HCT116 (cell line): Measurements from ENCODE around the gene KCNMB2. TPM values are rescaled to one million over a fixed set of nuclear protein-coding genes. Genes with fewer than 3 reads are reported as not detected.

Experiments used
- ATAC-seq: fragments of 200-7000 bp; cut with Tn5 transposase; 2 replicates; pipeline ENCODE4 v1.9.1; 2020; ENCODE audit warnings: mild to moderate bottlenecking, moderate library complexity
- BruUV-seq: library from RNA; stranded (reverse); fragments of 400-500 nt; replicated peaks from 2 replicates; lab custom pipeline; 2021; lab: Mats Ljungman, UMichigan
- CTCF ChIA-PET: fragments of 300-600 bp; sonication (Branson Sonifier 250); formaldehyde crosslinking; loops from one replicate; lab custom pipeline; 2021; ENCODE audit warnings: antibody characterized with exemption; lab: Charles Lee
- POLR2A ChIA-PET: fragments of 300-600, 350-600 bp; sonication (Branson Sonifier 250); formaldehyde crosslinking; loops from one replicate; lab custom pipeline; 2021; ENCODE audit warnings: antibody characterized with exemption; lab: Charles Lee
- RAD21 ChIA-PET, 2 experiments: fragments of 300-600 bp; sonication (Branson Sonifier 250); formaldehyde crosslinking; loops; one replicate each; lab custom pipeline; 2023; ENCODE audit warnings: low total read pairs in 2 of 2; ENCODE audit not compliant: uncharacterized antibody in 2 of 2, unreplicated experiment in 2 of 2, low non-redundant PET in 1 of 2; lab: Charles Lee
- DNase-seq: peaks from one replicate; pipeline ENCODE4 v3.0.0-alpha.2; 2010; ENCODE audit warnings: low read depth, low spot score
- H2AFZ ChIP-seq: fragments of 200-600 bp; shearing (Covaris generic), sonication (generic); 2 replicates; pipeline ENCODE4 v1.6.1; 2017; ENCODE audit warnings: low read depth, mixed run types, mixed read lengths, antibody characterized with exemption, low read length; ENCODE audit not compliant: poor library complexity, severe bottlenecking
- H3K27ac ChIP-seq: 2 replicates; pipeline ENCODE4 v1.5.1; 2012; ENCODE audit warnings: low read depth, low read length
- H3K27me3 ChIP-seq: fragments of 200-600 bp; sonication (generic); 2 replicates; pipeline ENCODE4 v1.6.1; 2016; ENCODE audit warnings: mixed run types, low read length, mixed read lengths; ENCODE audit not compliant: insufficient read depth
- H3K36me3 ChIP-seq, 2 experiments: fragments of 200-500 bp in 1 of 2; fragments of 200-600 bp in 1 of 2; sonication (Bioruptor generic) in 1 of 2; sonication (generic) in 1 of 2; 2 replicates each; pipeline versions ENCODE4 v1.5.1 to v1.6.1; 2014 to 2016; ENCODE audit warnings: low read length in 2 of 2, inconsistent platforms in 1 of 2, mixed read lengths in 1 of 2, mixed run types in 1 of 2; ENCODE audit not compliant: insufficient read depth in 2 of 2, control insufficient read depth in 1 of 2
- H3K4me1 ChIP-seq, 2 experiments: fragments of 200-600 bp in 1 of 2; sonication (generic) in 1 of 2; 2 replicates each; pipeline versions ENCODE4 v1.5.1 to v1.6.1; 2012 to 2017; ENCODE audit warnings: low read length in 2 of 2, inconsistent platforms in 1 of 2, mild to moderate bottlenecking in 1 of 2, mixed read lengths in 1 of 2, mixed run types in 1 of 2, moderate library complexity in 1 of 2; ENCODE audit not compliant: insufficient read depth in 2 of 2, control insufficient read depth in 1 of 2
- H3K4me2 ChIP-seq: fragments of 200-600 bp; sonication (generic); 2 replicates; pipeline ENCODE4 v1.6.1; 2017; ENCODE audit warnings: mixed run types, low read length, mixed read lengths
- H3K4me3 ChIP-seq, 2 experiments: fragments of 200-600 bp in 1 of 2; sonication (generic) in 1 of 2; replicated peaks in 1 of 2; 2 replicates each; pipeline ENCODE4 v1.5.1; 2011 to 2016; ENCODE audit warnings: low read length in 2 of 2, control low read depth in 1 of 2, low read depth in 1 of 2, mild to moderate bottlenecking in 1 of 2, mixed read lengths in 1 of 2, mixed run types in 1 of 2
- H3K79me2 ChIP-seq: fragments of 200-600 bp; sonication (generic); 2 replicates; pipeline ENCODE4 v1.6.1; 2017; ENCODE audit warnings: mild to moderate bottlenecking, mixed run types, low read length, moderate library complexity, mixed read lengths; ENCODE audit not compliant: insufficient read depth
- H3K9ac ChIP-seq: fragments of 200-600 bp; sonication (generic); 2 replicates; pipeline ENCODE4 v1.6.1; 2016; ENCODE audit warnings: low read length, mixed read lengths
- H3K9me2 ChIP-seq: fragments of 200-600 bp; sonication (generic), shearing (Covaris generic); 2 replicates; pipeline ENCODE4 v1.6.1; 2017; ENCODE audit warnings: mixed run types, mild to moderate bottlenecking, moderate library complexity; ENCODE audit not compliant: insufficient read depth
- H3K9me3 ChIP-seq, 2 experiments: fragments of 200-500 bp in 1 of 2; fragments of 200-600 bp in 1 of 2; sonication (Bioruptor generic) in 1 of 2; sonication (generic) in 1 of 2; 2 replicates each; pipeline ENCODE4 v1.6.1; 2014 to 2017; ENCODE audit warnings: low read length in 2 of 2, mixed read lengths in 2 of 2, inconsistent platforms in 1 of 2, low read depth in 1 of 2, mild to moderate bottlenecking in 1 of 2, mixed run types in 1 of 2, moderate library complexity in 1 of 2; ENCODE audit not compliant: control insufficient read depth in 1 of 2, insufficient read depth in 1 of 2
- H4K20me1 ChIP-seq: fragments of 200-600 bp; sonication (generic), shearing (Covaris generic); 2 replicates; pipeline ENCODE4 v1.6.1; 2017; ENCODE audit warnings: mixed run types, mild to moderate bottlenecking, moderate library complexity; ENCODE audit not compliant: insufficient read depth
- CBX3 ChIP-seq: IDR thresholded peaks from 2 replicates; pipeline ENCODE4 v1.6.1; 2012; ENCODE audit warnings: low read depth
- CEBPB ChIP-seq: IDR thresholded peaks from 2 replicates; pipeline ENCODE4 v1.6.1; 2012; ENCODE audit warnings: low read depth
- EGR1 ChIP-seq: IDR thresholded peaks from 2 replicates; pipeline ENCODE4 v1.6.1; 2012; ENCODE audit warnings: low read depth
- ELF1 ChIP-seq: IDR thresholded peaks from 2 replicates; pipeline ENCODE4 v1.6.1; 2012; ENCODE audit warnings: low read depth, borderline replicate concordance
- FOSL1 ChIP-seq: IDR thresholded peaks from 2 replicates; pipeline ENCODE4 v1.6.1; 2012; ENCODE audit warnings: low read depth
- JUND ChIP-seq: IDR thresholded peaks from 2 replicates; pipeline ENCODE4 v1.6.1; 2012
- POLR2A ChIP-seq: IDR thresholded peaks from 2 replicates; pipeline ENCODE4 v1.7.0; 2011; ENCODE audit warnings: borderline replicate concordance; ENCODE audit not compliant: insufficient read depth, insufficient read length; ENCODE audit errors: extremely low read depth
- POLR2AphosphoS5 ChIP-seq: IDR thresholded peaks from 2 replicates; pipeline ENCODE4 v1.6.1; 2011; ENCODE audit warnings: mild to moderate bottlenecking, low read depth, low read length, moderate library complexity
- SP1 ChIP-seq: IDR thresholded peaks from 2 replicates; pipeline ENCODE4 v1.6.1; 2012; ENCODE audit warnings: low read depth
- SRF ChIP-seq: IDR thresholded peaks from 2 replicates; pipeline ENCODE4 v1.6.1; 2012; ENCODE audit warnings: low read depth
- TCF7L2 ChIP-seq: IDR thresholded peaks from 2 replicates; pipeline ENCODE4 v1.7.0; 2011; ENCODE audit warnings: borderline replicate concordance, inconsistent platforms; ENCODE audit not compliant: insufficient read depth, insufficient read length; ENCODE audit errors: extremely low read depth
- YY1 ChIP-seq: IDR thresholded peaks from 2 replicates; pipeline ENCODE4 v1.6.1; 2011; ENCODE audit warnings: low read length, low read depth, moderate library complexity, mild to moderate bottlenecking; ENCODE audit not compliant: insufficient replicate concordance; ENCODE audit errors: extremely low read depth
- ZFX ChIP-seq: fragments of 450-650 bp; IDR thresholded peaks from 2 replicates; pipeline ENCODE4 v1.6.1; 2017
- ZNF274 ChIP-seq: fragments of 200-500 bp; sonication (Bioruptor generic); IDR thresholded peaks from 2 replicates; pipeline ENCODE4 v1.6.1; 2014; ENCODE audit warnings: mild to moderate bottlenecking, low read depth, low read length, inconsistent platforms
- intact Hi-C: fragments of 100-400 bp; cut with micrococcal nuclease; formaldehyde crosslinking; loops from 2 replicates; pipeline ENCODE4 v1.10.0; 2022
- total RNA-seq: library from RNA; stranded (reverse); gene quantifications from one replicate; pipeline ENCODE4 v1.2.1, GENCODE V29; 2021; ENCODE audit not compliant: unreplicated experiment
- TF ChIP-seq, protein P1 (sequence below): IDR thresholded peaks from 2 replicates; pipeline ENCODE4 v1.6.1; 2012
- TF ChIP-seq, protein P2 (sequence below), 3 experiments: fragments of 200-600 bp in 1 of 3; sonication (generic) in 1 of 3; IDR thresholded peaks in 2 of 3; conservative IDR thresholded peaks in 1 of 3; 2 replicates each; pipeline ENCODE4 v1.5.1; 2012 to 2017; ENCODE audit warnings: low read depth in 2 of 3, low read length in 2 of 3, antibody characterized with exemption in 1 of 3, borderline replicate concordance in 1 of 3, control low read depth in 1 of 3, mild to moderate bottlenecking in 1 of 3, mixed read lengths in 1 of 3, mixed run types in 1 of 3, moderate library complexity in 1 of 3; ENCODE audit not compliant: insufficient read depth in 1 of 3
- TF ChIP-seq, protein P3 (sequence below): IDR thresholded peaks from 2 replicates; pipeline ENCODE4 v1.6.1; 2011; ENCODE audit warnings: mild to moderate bottlenecking, low read length, moderate library complexity; ENCODE audit not compliant: insufficient replicate concordance; ENCODE audit errors: extremely low read depth
- TF ChIP-seq, protein P4 (sequence below): IDR thresholded peaks from 2 replicates; pipeline ENCODE4 v1.6.1; 2012; ENCODE audit warnings: low read depth
- TF ChIP-seq, protein P5 (sequence below): IDR thresholded peaks from 2 replicates; pipeline ENCODE4 v1.6.1; 2012

KCNMB2 gene
- total RNA-seq, 1 experiment from 2014 or later: not detected

DNA sequence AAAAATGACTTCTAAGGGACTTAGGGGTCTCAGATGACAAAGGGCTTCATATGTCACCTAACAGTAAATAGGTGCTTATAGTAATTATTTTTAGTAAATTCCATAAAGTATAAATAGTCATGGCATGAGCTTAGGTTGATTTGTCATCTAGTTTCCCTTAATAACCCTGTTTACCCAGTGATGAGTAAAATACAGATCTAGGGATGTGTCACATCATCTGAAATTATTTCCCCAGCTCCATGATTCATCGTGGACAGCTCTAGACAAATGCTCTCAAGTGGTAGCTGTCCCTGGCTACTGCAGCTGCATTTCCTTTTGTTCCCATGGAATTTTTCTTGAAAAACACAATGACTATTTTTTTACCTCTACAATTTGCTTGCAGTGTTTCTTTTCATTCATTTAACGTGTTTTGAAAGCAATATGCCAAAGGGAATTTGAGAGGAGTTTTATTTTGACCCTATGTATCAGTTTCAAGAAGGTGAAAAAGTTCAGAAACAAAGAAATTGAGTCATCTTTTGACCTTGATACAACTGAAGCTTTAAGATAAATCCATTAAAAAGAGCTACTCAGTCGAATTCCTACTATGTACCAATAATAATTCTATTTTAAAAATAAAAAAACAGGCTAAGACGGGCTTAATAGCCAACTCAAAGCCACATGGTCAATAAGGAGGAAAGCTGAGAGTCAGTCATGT, 241.6 kb downstream of the KCNMB2 start:
- CTCF ChIA-PET: no interaction called here
- intact Hi-C loops: no loop called here
- no peaks in the 10 kb centered on the region for H3K9me3 ChIP-seq
- POLR2A ChIA-PET: no interaction called here
- BruUV-seq: no TSS peak
- peak overlapping the region; percentile 29 for H3K4me2 ChIP-seq
- no peak for ATAC-seq
- H3K9me2 ChIP-seq: no peaks in the 10 kb centered on the region
- no peak overlapping the region for H2AFZ ChIP-seq
- no peak for TF ChIP-seq CBX3
- no peak for TF ChIP-seq POLR2A
- TF ChIP-seq, protein P1, sequence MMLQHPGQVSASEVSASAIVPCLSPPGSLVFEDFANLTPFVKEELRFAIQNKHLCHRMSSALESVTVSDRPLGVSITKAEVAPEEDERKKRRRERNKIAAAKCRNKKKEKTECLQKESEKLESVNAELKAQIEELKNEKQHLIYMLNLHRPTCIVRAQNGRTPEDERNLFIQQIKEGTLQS: no peak
- TF ChIP-seq JUND: peak; percentile 41
- no peak for TF ChIP-seq SRF
- no peak for TF ChIP-seq POLR2AphosphoS5
- TF ChIP-seq EGR1: no peak
- TF ChIP-seq, protein P2, sequence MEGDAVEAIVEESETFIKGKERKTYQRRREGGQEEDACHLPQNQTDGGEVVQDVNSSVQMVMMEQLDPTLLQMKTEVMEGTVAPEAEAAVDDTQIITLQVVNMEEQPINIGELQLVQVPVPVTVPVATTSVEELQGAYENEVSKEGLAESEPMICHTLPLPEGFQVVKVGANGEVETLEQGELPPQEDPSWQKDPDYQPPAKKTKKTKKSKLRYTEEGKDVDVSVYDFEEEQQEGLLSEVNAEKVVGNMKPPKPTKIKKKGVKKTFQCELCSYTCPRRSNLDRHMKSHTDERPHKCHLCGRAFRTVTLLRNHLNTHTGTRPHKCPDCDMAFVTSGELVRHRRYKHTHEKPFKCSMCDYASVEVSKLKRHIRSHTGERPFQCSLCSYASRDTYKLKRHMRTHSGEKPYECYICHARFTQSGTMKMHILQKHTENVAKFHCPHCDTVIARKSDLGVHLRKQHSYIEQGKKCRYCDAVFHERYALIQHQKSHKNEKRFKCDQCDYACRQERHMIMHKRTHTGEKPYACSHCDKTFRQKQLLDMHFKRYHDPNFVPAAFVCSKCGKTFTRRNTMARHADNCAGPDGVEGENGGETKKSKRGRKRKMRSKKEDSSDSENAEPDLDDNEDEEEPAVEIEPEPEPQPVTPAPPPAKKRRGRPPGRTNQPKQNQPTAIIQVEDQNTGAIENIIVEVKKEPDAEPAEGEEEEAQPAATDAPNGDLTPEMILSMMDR (IDR thresholded peaks at IDR 0.05 in 2 of 3, conservative IDR thresholded peaks at IDR 0.05 in 1 of 3; ENCODE audit: borderline replicate concordance in 1 of 3, insufficient read depth in 1 of 3, low read depth in 2 of 3, low read length in 2 of 3): no peak
- no peak for TF ChIP-seq CEBPB
- TF ChIP-seq SP1: peak; percentile 26; the same call in 1 of the 2 replicates
- TF ChIP-seq ELF1: no peak
- no peak for TF ChIP-seq ZNF274
- TF ChIP-seq, protein P3, sequence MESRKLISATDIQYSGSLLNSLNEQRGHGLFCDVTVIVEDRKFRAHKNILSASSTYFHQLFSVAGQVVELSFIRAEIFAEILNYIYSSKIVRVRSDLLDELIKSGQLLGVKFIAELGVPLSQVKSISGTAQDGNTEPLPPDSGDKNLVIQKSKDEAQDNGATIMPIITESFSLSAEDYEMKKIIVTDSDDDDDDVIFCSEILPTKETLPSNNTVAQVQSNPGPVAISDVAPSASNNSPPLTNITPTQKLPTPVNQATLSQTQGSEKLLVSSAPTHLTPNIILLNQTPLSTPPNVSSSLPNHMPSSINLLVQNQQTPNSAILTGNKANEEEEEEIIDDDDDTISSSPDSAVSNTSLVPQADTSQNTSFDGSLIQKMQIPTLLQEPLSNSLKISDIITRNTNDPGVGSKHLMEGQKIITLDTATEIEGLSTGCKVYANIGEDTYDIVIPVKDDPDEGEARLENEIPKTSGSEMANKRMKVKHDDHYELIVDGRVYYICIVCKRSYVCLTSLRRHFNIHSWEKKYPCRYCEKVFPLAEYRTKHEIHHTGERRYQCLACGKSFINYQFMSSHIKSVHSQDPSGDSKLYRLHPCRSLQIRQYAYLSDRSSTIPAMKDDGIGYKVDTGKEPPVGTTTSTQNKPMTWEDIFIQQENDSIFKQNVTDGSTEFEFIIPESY: no peak
- TF ChIP-seq, protein P4, sequence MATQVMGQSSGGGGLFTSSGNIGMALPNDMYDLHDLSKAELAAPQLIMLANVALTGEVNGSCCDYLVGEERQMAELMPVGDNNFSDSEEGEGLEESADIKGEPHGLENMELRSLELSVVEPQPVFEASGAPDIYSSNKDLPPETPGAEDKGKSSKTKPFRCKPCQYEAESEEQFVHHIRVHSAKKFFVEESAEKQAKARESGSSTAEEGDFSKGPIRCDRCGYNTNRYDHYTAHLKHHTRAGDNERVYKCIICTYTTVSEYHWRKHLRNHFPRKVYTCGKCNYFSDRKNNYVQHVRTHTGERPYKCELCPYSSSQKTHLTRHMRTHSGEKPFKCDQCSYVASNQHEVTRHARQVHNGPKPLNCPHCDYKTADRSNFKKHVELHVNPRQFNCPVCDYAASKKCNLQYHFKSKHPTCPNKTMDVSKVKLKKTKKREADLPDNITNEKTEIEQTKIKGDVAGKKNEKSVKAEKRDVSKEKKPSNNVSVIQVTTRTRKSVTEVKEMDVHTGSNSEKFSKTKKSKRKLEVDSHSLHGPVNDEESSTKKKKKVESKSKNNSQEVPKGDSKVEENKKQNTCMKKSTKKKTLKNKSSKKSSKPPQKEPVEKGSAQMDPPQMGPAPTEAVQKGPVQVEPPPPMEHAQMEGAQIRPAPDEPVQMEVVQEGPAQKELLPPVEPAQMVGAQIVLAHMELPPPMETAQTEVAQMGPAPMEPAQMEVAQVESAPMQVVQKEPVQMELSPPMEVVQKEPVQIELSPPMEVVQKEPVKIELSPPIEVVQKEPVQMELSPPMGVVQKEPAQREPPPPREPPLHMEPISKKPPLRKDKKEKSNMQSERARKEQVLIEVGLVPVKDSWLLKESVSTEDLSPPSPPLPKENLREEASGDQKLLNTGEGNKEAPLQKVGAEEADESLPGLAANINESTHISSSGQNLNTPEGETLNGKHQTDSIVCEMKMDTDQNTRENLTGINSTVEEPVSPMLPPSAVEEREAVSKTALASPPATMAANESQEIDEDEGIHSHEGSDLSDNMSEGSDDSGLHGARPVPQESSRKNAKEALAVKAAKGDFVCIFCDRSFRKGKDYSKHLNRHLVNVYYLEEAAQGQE: 0 out of 2 replicates have a peak, but pooled peaks have one; percentile 4
- no peak for TF ChIP-seq ZFX
- TF ChIP-seq, protein P5, sequence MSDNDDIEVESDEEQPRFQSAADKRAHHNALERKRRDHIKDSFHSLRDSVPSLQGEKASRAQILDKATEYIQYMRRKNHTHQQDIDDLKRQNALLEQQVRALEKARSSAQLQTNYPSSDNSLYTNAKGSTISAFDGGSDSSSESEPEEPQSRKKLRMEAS: no peak
- peak; percentile 54; the same call in 1 of the 2 replicates for TF ChIP-seq FOSL1
- TF ChIP-seq TCF7L2: no peak
- TF ChIP-seq YY1: no peak
- H3K27me3 ChIP-seq: no peaks in the 10 kb centered on the region
- no peaks in the 10 kb centered on the region for H4K20me1 ChIP-seq
- H3K4me1 ChIP-seq: peaks cover 0 to 9% of the 10 kb centered on the region in 2 experiments; a peak in 3 of 4 replicates
- no peaks in the 10 kb centered on the region for H3K36me3 ChIP-seq
- H3K9ac ChIP-seq: no peak overlapping the region
- no peak overlapping the region for H3K27ac ChIP-seq
- H3K4me3 ChIP-seq: no peak overlapping the region
- H3K79me2 ChIP-seq: no peaks in the 10 kb centered on the region
- peak; percentile 27 for DNase-seq
- RAD21 ChIA-PET: no interaction called here
